Transverse colon (tissue), 4 donors: Measurements from ENCODE around the gene TMLHE. TPM values are rescaled to one million over a fixed set of nuclear protein-coding genes. Genes with fewer than 3 reads are reported as not detected.
A peak's percentile ranks its signal among the peaks of the same experiment; 100 is the strongest.

Source experiments
- DNase-seq: peaks from one replicate; pipeline ENCODE4 v3.0.0-alpha.2; 2019
- H3K27ac ChIP-seq, 4 donors: fragments of 200-600 bp; sonication (generic); 2 replicates each; pipeline ENCODE4 v1.5.1; 2016 to 2018; ENCODE audit warnings: inconsistent platforms in 4 of 4
- H3K27me3 ChIP-seq: fragments of 200-600 bp; sonication (generic); 2 replicates; pipeline ENCODE4 v1.5.1; 2017; ENCODE audit warnings: inconsistent platforms
- H3K36me3 ChIP-seq, 4 donors: fragments of 200-600 bp; sonication (generic); 2 replicates each; pipeline ENCODE4 v1.5.1; 2017 to 2019; ENCODE audit warnings: inconsistent platforms in 4 of 4
- H3K4me1 ChIP-seq, 4 donors: fragments of 200-600 bp; sonication (generic); 2 replicates each; pipeline ENCODE4 v1.5.1; 2017 to 2020; ENCODE audit warnings: inconsistent platforms in 4 of 4
- H3K4me3 ChIP-seq, 4 donors: fragments of 200-600 bp; sonication (generic); 1 replicate in 1 of 4; 2 replicates in 3 of 4; pipeline versions ENCODE4 v1.5.1 to v1.6.1; 2017 to 2019; ENCODE audit warnings: inconsistent platforms in 4 of 4
- H3K9me3 ChIP-seq, 2 donors: fragments of 200-600 bp; sonication (generic); 2 replicates each; pipeline ENCODE4 v1.5.1; 2017 to 2019; ENCODE audit warnings: inconsistent platforms in 2 of 2
- CTCF ChIP-seq, 5 experiments: fragments of 200-600 bp in 3 of 5; fragments of 450-650 bp in 2 of 5; sonication (generic) in 3 of 5; IDR thresholded peaks; 1 replicate in 2 of 5; 2 replicates in 3 of 5; pipeline ENCODE4 v1.5.1; 2016 to 2017; ENCODE audit warnings: antibody characterized with exemption in 5 of 5, inconsistent platforms in 3 of 5, mild to moderate bottlenecking in 2 of 5, moderate library complexity in 1 of 5
- EP300 ChIP-seq: sonication (generic); formaldehyde crosslinking; IDR thresholded peaks from one replicate; pipeline ENCODE4 v1.6.1; 2017; ENCODE audit warnings: antibody characterized with exemption, low read depth
- POLR2A ChIP-seq: fragments of 450-650 bp; IDR thresholded peaks from one replicate; pipeline ENCODE4 v1.6.1; 2016; ENCODE audit warnings: antibody characterized with exemption, mild to moderate bottlenecking, moderate library complexity
- POLR2AphosphoS5 ChIP-seq, 3 donors: sonication (generic); formaldehyde crosslinking; IDR thresholded peaks; one replicate each; pipeline ENCODE4 v1.6.1; 2016; ENCODE audit warnings: antibody characterized with exemption in 3 of 3
- WGBS, 2 donors: methylation state at CpG; one replicate each; pipeline ENCODE4 v1.1.5; 2018; ENCODE audit warnings: low coverage in 1 of 2; 5-methylcytosine and 5-hydroxymethylcytosine counted together
- in situ Hi-C, 4 donors: fragments of 200-750 bp; cut with MboI; loops; one replicate each; pipeline versions ENCODE4 v1.15.0 to v1.15.1; 2017; ENCODE audit warnings: low sequenced_read_pairs in 3 of 4, low pct_ligation_motif_present in 1 of 4, low pct_unique_long_range_greater_than_20kb in 1 of 4
- intact Hi-C: fragments of 100-400 bp; cut with DNase I; formaldehyde crosslinking; loops from one replicate; pipeline ENCODE4 v1.15.1; 2023; ENCODE audit warnings: low total_unique reads
- total RNA-seq, 4 donors: library from RNA; depleted of rRNA; stranded (reverse); fragments of >200 nt; gene quantifications; one replicate each; pipeline ENCODE4 v1.1.0, GENCODE V29; 2016

TMLHE gene
- total RNA-seq, 4 donors from 2014 or later = 17.5 to 32.9 (median 29.1) TPM

- Histone ChIP-seq H3K9me3 (no peaks in the 10 kb centered on the region), H3K4me1 (peaks cover 0 to 14% (median 7%) of the 10 kb centered on the region in 4 donors), H3K36me3 (no peaks in the 10 kb centered on the region), H3K4me3 (no peak overlapping the region), H3K27me3 (no peaks in the 10 kb centered on the region), H3K27ac (no peak overlapping the region)
- no peak for TF ChIP-seq EP300
- TF ChIP-seq POLR2AphosphoS5 (IDR thresholded peaks at IDR 0.05) = no peak
- TF ChIP-seq CTCF (IDR thresholded peaks at IDR 0.05) = no peak
- TF ChIP-seq POLR2A = no peak
- in situ Hi-C loops (no loop called here), intact Hi-C loops (no loop called here)
- DNase-seq = no peak
Measured at GRCh38 chrX:155613927-155614559, 1.3 kb upstream of the TMLHE start.

- WGBS, 2 donors = 20 to 49% methylated on average over 1 to 2 of the region's 2 CpGs
- Histone ChIP-seq H3K4me3 (peak overlapping the region in 2 of 4 donors; percentile 53 to 75), H3K4me1 (peaks cover 0 to 14% (median 7%) of the 10 kb centered on the region in 4 donors), H3K9me3 (no peaks in the 10 kb centered on the region), H3K27ac (peak overlapping the region; percentile 87 to 97 (median 90)), H3K27me3 (no peaks in the 10 kb centered on the region), H3K36me3 (no peaks in the 10 kb centered on the region)
- intact Hi-C loops (no loop called here), in situ Hi-C loops (no loop called here)
- DNase-seq = no peak
- TF ChIP-seq CTCF (IDR thresholded peaks at IDR 0.05) (no peak), POLR2AphosphoS5 (IDR thresholded peaks at IDR 0.05) (no peak), EP300 (no peak), POLR2A (no peak)
Measured at GRCh38 chrX:155611302-155611701, 1.4 kb downstream of the TMLHE start.

- intact Hi-C loops = no loop called here
- no peaks in the 10 kb centered on the region for H3K9me3 ChIP-seq
- H3K36me3 ChIP-seq = no peaks in the 10 kb centered on the region
- no peak for DNase-seq
- H3K27ac ChIP-seq = no peak overlapping the region
- no peak for TF ChIP-seq CTCF (IDR thresholded peaks at IDR 0.05)
- in situ Hi-C loops = no loop called here
- H3K4me1 ChIP-seq = no peaks in the 10 kb centered on the region
- H3K27me3 ChIP-seq = no peaks in the 10 kb centered on the region
- H3K4me3 ChIP-seq = no peak overlapping the region
Measured at GRCh38 chrX:155592981-155593380, 19.8 kb downstream of the TMLHE start.

- no peak overlapping the region for H3K27ac ChIP-seq
- H3K4me3 ChIP-seq = no peak overlapping the region
- H3K36me3 ChIP-seq = no peaks in the 10 kb centered on the region
- intact Hi-C loops (no loop called here), in situ Hi-C loops (no loop called here)
- no peaks in the 10 kb centered on the region for H3K27me3 ChIP-seq
- TF ChIP-seq POLR2A = no peak
- no peak for TF ChIP-seq CTCF (IDR thresholded peaks at IDR 0.05)
- no peak for TF ChIP-seq EP300
- no peak for TF ChIP-seq POLR2AphosphoS5 (IDR thresholded peaks at IDR 0.05)
- no peak for DNase-seq
- H3K4me1 ChIP-seq = no peaks in the 10 kb centered on the region
- no peaks in the 10 kb centered on the region for H3K9me3 ChIP-seq
Measured at GRCh38 chrX:155592331-155592730, 20.4 kb downstream of the TMLHE start.
